A673 (cell line): Measurements from ENCODE around the gene NOL12. TPM values are rescaled to one million over a fixed set of nuclear protein-coding genes. Genes with fewer than 3 reads are reported as not detected.
A peak's percentile ranks its signal among the peaks of the same experiment; 100 is the strongest.
"Not testable (repeated sequence)": the region's sequence is repeated elsewhere in the genome, so short reads cannot be mapped to it uniquely, and the experiment has no call there.

Experiments
- BruUV-seq: library from RNA; stranded (reverse); fragments of 400-500 nt; replicated peaks from 2 replicates; lab custom pipeline; 2021; lab: Mats Ljungman, UMichigan
- CTCF ChIA-PET: fragments of 300-600 bp; sonication (Branson Sonifier 250); formaldehyde crosslinking; loops from one replicate; lab custom pipeline; 2022; ENCODE audit warnings: antibody characterized with exemption; lab: Charles Lee
- POLR2A ChIA-PET: fragments of 300-600 bp; sonication (Branson Sonifier 250); formaldehyde crosslinking; loops from one replicate; lab custom pipeline; 2022; ENCODE audit warnings: antibody characterized with exemption; ENCODE audit not compliant: low non-redundant PET; lab: Charles Lee
- DNase-seq: peaks from one replicate; pipeline ENCODE4 v3.0.0-alpha.2; 2015; ENCODE audit warnings: low spot score
- H3K27ac ChIP-seq: fragments of 200-600 bp; sonication (generic); 2 replicates; pipeline ENCODE4 v1.5.1; 2016; ENCODE audit warnings: mixed run types, low read depth, mild to moderate bottlenecking, mixed read lengths, antibody characterized with exemption, low read length; ENCODE audit not compliant: poor library complexity, severe bottlenecking
- H3K27me3 ChIP-seq: fragments of 200-600 bp; sonication (generic); replicated peaks from 2 replicates; pipeline ENCODE4 v1.6.1; 2017; ENCODE audit warnings: mixed run types, low read depth, mild to moderate bottlenecking, mixed read lengths, antibody characterized with exemption, low read length; ENCODE audit not compliant: insufficient read depth, poor library complexity
- H3K36me3 ChIP-seq: fragments of 200-600 bp; sonication (generic); 2 replicates; pipeline ENCODE4 v1.6.1; 2016; ENCODE audit warnings: mixed run types, mild to moderate bottlenecking, mixed read lengths, antibody characterized with exemption, low read length; ENCODE audit not compliant: insufficient read depth, poor library complexity, severe bottlenecking
- H3K4me1 ChIP-seq: fragments of 200-600 bp; sonication (generic); 2 replicates; pipeline ENCODE4 v1.6.1; 2017; ENCODE audit warnings: mixed run types, mild to moderate bottlenecking, mixed read lengths, antibody characterized with exemption, low read length; ENCODE audit not compliant: insufficient read depth, poor library complexity, severe bottlenecking
- H3K4me3 ChIP-seq: fragments of 200-600 bp; sonication (generic); 2 replicates; pipeline ENCODE4 v1.5.1; 2016; ENCODE audit warnings: low read depth, mixed run types, mild to moderate bottlenecking, mixed read lengths, low read length; ENCODE audit not compliant: poor library complexity, severe bottlenecking
- H3K9me3 ChIP-seq: fragments of 200-600 bp; sonication (generic); 2 replicates; pipeline ENCODE4 v1.6.1; 2016; ENCODE audit warnings: mixed run types, low read depth, mild to moderate bottlenecking, mixed read lengths, antibody characterized with exemption, low read length; ENCODE audit not compliant: poor library complexity, severe bottlenecking
- EZH2 ChIP-seq: fragments of 200-600 bp; sonication (generic); IDR thresholded peaks from 2 replicates; pipeline ENCODE4 v1.6.1; 2017; ENCODE audit warnings: borderline replicate concordance, low read depth, mild to moderate bottlenecking, mixed read lengths, antibody characterized with exemption, low read length; ENCODE audit not compliant: poor library complexity, severe bottlenecking
- intact Hi-C: fragments of 100-400 bp; cut with micrococcal nuclease; formaldehyde crosslinking; loops from one replicate; pipeline ENCODE4 v1.10.0; 2022; ENCODE audit not compliant: unreplicated experiment
- total RNA-seq: library from RNA; stranded (reverse); gene quantifications from 2 replicates; pipeline ENCODE4 v1.2.3, GENCODE V29; 2021
- TF ChIP-seq, protein P1 (sequence below): fragments of 300-800, 200-600 bp; sonication (generic); conservative IDR thresholded peaks from 2 replicates; pipeline ENCODE4 v1.5.1; 2017; ENCODE audit warnings: low read depth, mild to moderate bottlenecking, antibody characterized with exemption, low read length, moderate library complexity, mixed read lengths

The NOL12 gene
- total RNA-seq, 1 experiment from 2014 or later, result 51.9 TPM

GRCh38 chr22:37715760-37716159 is 29.6 kb downstream of the NOL12 start:
- TF ChIP-seq EZH2, result no peak
- TF ChIP-seq, protein P1, sequence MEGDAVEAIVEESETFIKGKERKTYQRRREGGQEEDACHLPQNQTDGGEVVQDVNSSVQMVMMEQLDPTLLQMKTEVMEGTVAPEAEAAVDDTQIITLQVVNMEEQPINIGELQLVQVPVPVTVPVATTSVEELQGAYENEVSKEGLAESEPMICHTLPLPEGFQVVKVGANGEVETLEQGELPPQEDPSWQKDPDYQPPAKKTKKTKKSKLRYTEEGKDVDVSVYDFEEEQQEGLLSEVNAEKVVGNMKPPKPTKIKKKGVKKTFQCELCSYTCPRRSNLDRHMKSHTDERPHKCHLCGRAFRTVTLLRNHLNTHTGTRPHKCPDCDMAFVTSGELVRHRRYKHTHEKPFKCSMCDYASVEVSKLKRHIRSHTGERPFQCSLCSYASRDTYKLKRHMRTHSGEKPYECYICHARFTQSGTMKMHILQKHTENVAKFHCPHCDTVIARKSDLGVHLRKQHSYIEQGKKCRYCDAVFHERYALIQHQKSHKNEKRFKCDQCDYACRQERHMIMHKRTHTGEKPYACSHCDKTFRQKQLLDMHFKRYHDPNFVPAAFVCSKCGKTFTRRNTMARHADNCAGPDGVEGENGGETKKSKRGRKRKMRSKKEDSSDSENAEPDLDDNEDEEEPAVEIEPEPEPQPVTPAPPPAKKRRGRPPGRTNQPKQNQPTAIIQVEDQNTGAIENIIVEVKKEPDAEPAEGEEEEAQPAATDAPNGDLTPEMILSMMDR, result no peak
- Histone ChIP-seq H3K27me3 (no peaks in the 10 kb centered on the region), H3K9me3 (no peaks in the 10 kb centered on the region), H3K4me3 (no peak overlapping the region), H3K27ac (no peak overlapping the region), H3K36me3 (no peaks in the 10 kb centered on the region), H3K4me1 (no peaks in the 10 kb centered on the region)
- ChIA-PET CTCF (no interaction called here), POLR2A (no interaction called here)
- no peak for DNase-seq
- no TSS peak for BruUV-seq
- intact Hi-C loops, result no loop called here

DNA sequence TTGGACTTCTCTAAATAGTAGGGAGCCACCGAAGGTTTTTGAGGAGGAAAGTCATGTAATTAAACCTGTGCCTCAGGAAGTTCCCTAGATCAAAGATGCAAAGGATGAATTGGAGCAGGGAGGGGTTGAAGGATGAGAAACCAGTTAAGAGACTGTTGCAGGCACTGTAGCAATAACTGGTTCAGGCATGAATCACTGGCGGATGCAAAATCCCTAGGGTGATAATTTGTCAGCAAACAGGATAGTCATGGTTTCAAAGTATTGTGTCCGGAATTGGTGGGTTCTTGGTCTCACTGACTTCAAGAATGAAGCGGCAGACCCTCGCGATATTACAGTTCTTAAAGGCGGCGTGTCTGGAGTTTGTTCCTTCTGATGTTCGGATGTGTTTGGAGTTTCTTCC is 30.6 kb downstream of the NOL12 start:
- POLR2A ChIA-PET, result no interaction called here
- intact Hi-C loops, result no loop called here
- H3K4me3 ChIP-seq, result no peak overlapping the region
- H3K4me1 ChIP-seq, result no peaks in the 10 kb centered on the region
- BruUV-seq, result no TSS peak
- H3K27ac ChIP-seq, result no peak overlapping the region
- no peak for TF ChIP-seq EZH2
- TF ChIP-seq, protein P1, result no peak
- peak; percentile 32 for DNase-seq
- H3K9me3 ChIP-seq, result no peaks in the 10 kb centered on the region
- no peaks in the 10 kb centered on the region for H3K27me3 ChIP-seq
- CTCF ChIA-PET, result no interaction called here
- H3K36me3 ChIP-seq, result no peaks in the 10 kb centered on the region

DNA sequence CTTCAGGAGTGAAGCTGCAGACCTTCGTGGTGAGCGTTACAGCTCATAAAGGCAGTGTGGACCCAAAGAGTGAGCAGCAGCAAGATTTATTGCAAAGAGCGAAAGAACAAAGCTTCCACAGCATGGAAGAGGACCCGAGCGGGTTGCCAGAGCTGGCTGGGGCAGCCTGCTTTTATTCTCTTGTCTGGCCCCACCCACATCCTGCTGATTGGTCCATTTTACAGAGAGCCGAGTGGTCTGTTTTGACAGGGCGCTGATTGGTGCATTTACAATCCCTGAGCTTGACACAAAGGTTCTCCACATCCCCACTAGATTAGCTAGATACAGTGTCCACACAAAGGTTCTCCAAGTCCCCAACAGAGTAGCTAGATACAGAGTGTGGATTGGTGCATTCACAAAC is 31.1 kb downstream of the NOL12 start:
- H3K9me3 ChIP-seq, DNase-seq, CTCF ChIA-PET, H3K4me3 ChIP-seq, BruUV-seq, POLR2A ChIA-PET, H3K36me3 ChIP-seq, H3K27ac ChIP-seq, intact Hi-C loops, H3K27me3 ChIP-seq, H3K4me1 ChIP-seq: not testable (repeated sequence)

DNA sequence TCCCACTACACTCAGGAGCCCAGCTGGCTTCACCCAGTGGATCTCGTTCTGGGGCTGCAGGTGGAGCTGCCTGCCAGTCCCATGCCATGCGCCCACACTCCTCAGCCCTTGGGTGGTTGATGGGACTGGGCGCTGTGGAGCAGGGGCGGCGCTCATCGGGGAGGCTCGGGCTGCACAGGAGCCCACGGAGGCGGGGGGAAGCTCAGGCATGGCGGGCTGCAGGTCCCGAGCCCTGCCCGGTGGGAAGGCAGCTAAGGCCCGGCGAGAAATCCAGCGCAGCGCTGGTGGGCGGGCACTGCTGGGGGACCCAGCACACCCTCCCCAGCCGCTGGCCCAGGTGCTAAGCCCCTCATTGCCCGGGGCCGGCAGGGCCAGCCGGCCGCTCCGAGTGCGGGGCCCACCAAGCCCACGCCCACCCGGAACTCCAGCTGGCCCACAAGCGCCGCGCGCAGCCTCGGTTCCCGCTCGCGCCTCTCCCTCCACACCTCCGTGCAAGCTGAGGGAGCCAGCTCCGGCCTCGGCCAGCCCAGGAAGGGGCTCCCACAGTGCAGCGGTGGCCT is 31.7 kb downstream of the NOL12 start:
- intact Hi-C loops, H3K9me3 ChIP-seq, POLR2A ChIA-PET, DNase-seq, BruUV-seq, CTCF ChIA-PET, H3K27ac ChIP-seq, H3K4me1 ChIP-seq, H3K4me3 ChIP-seq, H3K36me3 ChIP-seq, H3K27me3 ChIP-seq: not testable (repeated sequence)
